ENCODE data around the gene CPNE4. TPM values are rescaled to one million over a fixed set of nuclear protein-coding genes. Genes with fewer than 3 reads are reported as not detected.

Gene CPNE4
- total and polyA plus RNA-seq, 2 donors from 2014 or later = 0.79 to 1.2 TPM

GRCh38 chr3:132042681-132043080 lies 7.9 kb upstream of the CPNE4 start:
- Histone ChIP-seq H3K36me3 (ENCODE audit: control insufficient read depth in 2 of 3, insufficient read depth in 3 of 3, low read length in 3 of 3) (no peaks in the 10 kb centered on the region), H3K4me3 (ENCODE audit: low read length in 3 of 3) (no peak overlapping the region), H3K9ac (ENCODE audit: low read length in 3 of 3) (no peak overlapping the region), H3K9me3 (ENCODE audit: control insufficient read depth in 2 of 3, insufficient read depth in 1 of 3, low read length in 3 of 3) (no peaks in the 10 kb centered on the region), H3K27ac (ENCODE audit: low read depth in 2 of 2, low read length in 2 of 2) (no peak overlapping the region), H3K4me1 (ENCODE audit: control insufficient read depth in 2 of 3, insufficient read depth in 2 of 3, low read depth in 1 of 3, low read length in 3 of 3) (no peaks in the 10 kb centered on the region), H3K27me3 (ENCODE audit: control insufficient read depth, insufficient read depth, low read length) (no peaks in the 10 kb centered on the region)
- FAIRE-seq (no peak), DNase-seq (no peak)
- intact Hi-C loops (cut with DNase I) = no loop called here
- TF ChIP-seq, protein P1, sequence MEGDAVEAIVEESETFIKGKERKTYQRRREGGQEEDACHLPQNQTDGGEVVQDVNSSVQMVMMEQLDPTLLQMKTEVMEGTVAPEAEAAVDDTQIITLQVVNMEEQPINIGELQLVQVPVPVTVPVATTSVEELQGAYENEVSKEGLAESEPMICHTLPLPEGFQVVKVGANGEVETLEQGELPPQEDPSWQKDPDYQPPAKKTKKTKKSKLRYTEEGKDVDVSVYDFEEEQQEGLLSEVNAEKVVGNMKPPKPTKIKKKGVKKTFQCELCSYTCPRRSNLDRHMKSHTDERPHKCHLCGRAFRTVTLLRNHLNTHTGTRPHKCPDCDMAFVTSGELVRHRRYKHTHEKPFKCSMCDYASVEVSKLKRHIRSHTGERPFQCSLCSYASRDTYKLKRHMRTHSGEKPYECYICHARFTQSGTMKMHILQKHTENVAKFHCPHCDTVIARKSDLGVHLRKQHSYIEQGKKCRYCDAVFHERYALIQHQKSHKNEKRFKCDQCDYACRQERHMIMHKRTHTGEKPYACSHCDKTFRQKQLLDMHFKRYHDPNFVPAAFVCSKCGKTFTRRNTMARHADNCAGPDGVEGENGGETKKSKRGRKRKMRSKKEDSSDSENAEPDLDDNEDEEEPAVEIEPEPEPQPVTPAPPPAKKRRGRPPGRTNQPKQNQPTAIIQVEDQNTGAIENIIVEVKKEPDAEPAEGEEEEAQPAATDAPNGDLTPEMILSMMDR (IDR thresholded peaks at IDR 0.05; ENCODE audit: borderline replicate concordance, extremely low read depth, insufficient read depth) = no peak

- DNase-seq (peak in 1 of 5 donors; percentile 16), FAIRE-seq (no peak)
- Histone ChIP-seq H3K4me1 (ENCODE audit: control insufficient read depth in 2 of 3, insufficient read depth in 2 of 3, low read depth in 1 of 3, low read length in 3 of 3) (peaks cover 0 to 3% (median 0%) of the 10 kb centered on the region in 3 donors), H3K27ac (ENCODE audit: low read depth in 2 of 2, low read length in 2 of 2) (no peak overlapping the region), H3K36me3 (ENCODE audit: control insufficient read depth in 2 of 3, insufficient read depth in 3 of 3, low read length in 3 of 3) (no peaks in the 10 kb centered on the region), H3K9ac (ENCODE audit: low read length in 3 of 3) (no peak overlapping the region), H3K9me3 (ENCODE audit: control insufficient read depth in 2 of 3, insufficient read depth in 1 of 3, low read length in 3 of 3) (no peaks in the 10 kb centered on the region), H3K27me3 (ENCODE audit: control insufficient read depth, insufficient read depth, low read length) (peaks cover 3% of the 10 kb centered on the region), H3K4me3 (ENCODE audit: low read length in 3 of 3) (no peak overlapping the region)
- TF ChIP-seq, protein P1 (IDR thresholded peaks at IDR 0.05; ENCODE audit: borderline replicate concordance, extremely low read depth, insufficient read depth) = peak; percentile 10
- intact Hi-C loops (cut with DNase I) = loop anchor here (10.0 kb wide), 1 partner anchor 244 kb away; no protein-coding TSS in a partner anchor
Measured at GRCh38 chr3:132038198-132038825, 3.5 kb upstream of the CPNE4 start.

DNA sequence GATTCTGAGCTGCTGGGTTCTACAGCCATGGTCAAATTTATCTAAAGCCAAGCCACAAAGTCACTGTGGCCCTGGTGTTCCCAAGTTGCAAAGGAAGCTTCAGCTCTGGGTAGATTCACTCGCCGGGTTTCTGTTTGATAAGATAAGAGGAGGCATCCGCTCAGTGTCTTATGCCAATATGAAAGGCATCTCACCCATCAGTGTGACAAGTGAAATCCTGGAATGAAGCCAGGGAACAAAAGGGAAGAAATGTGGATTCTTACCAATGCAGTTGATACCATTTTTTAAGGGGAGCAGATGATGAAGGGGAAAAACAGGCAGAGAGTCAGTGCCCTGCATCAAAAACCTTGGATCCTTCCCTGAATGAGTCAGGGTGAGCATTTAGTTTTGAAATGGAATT lies 2.8 kb upstream of the CPNE4 start:
- Histone ChIP-seq H3K9ac (ENCODE audit: low read length in 3 of 3) (no peak overlapping the region), H3K27me3 (ENCODE audit: control insufficient read depth, insufficient read depth, low read length) (peaks cover 5% of the 10 kb centered on the region), H3K36me3 (ENCODE audit: control insufficient read depth in 2 of 3, insufficient read depth in 3 of 3, low read length in 3 of 3) (no peaks in the 10 kb centered on the region), H3K4me1 (ENCODE audit: control insufficient read depth in 2 of 3, insufficient read depth in 2 of 3, low read depth in 1 of 3, low read length in 3 of 3) (peaks cover 0 to 3% (median 0%) of the 10 kb centered on the region in 3 donors), H3K9me3 (ENCODE audit: control insufficient read depth in 2 of 3, insufficient read depth in 1 of 3, low read length in 3 of 3) (no peaks in the 10 kb centered on the region), H3K4me3 (ENCODE audit: low read length in 3 of 3) (no peak overlapping the region), H3K27ac (ENCODE audit: low read depth in 2 of 2, low read length in 2 of 2) (no peak overlapping the region)
- DNase-seq (no peak), FAIRE-seq (no peak)
- TF ChIP-seq, protein P1 (IDR thresholded peaks at IDR 0.05; ENCODE audit: borderline replicate concordance, extremely low read depth, insufficient read depth) = no peak
- intact Hi-C loops (cut with DNase I) = loop anchor here (10.0 kb wide), 1 partner anchor 243 kb away; no protein-coding TSS in a partner anchor

All from kidney (tissue), 14 donors.